ENCODE results near the gene PRDM12. TPM values are rescaled to one million over a fixed set of nuclear protein-coding genes. Genes with fewer than 3 reads are reported as not detected.

PRDM12 gene
- polyA plus RNA-seq, 1 donor, result not detected

GRCh38 chr9:130720762-130721161 is 56.4 kb downstream of the PRDM12 start:
- no peak for DNase-seq (ENCODE audit: low read depth)

DNA sequence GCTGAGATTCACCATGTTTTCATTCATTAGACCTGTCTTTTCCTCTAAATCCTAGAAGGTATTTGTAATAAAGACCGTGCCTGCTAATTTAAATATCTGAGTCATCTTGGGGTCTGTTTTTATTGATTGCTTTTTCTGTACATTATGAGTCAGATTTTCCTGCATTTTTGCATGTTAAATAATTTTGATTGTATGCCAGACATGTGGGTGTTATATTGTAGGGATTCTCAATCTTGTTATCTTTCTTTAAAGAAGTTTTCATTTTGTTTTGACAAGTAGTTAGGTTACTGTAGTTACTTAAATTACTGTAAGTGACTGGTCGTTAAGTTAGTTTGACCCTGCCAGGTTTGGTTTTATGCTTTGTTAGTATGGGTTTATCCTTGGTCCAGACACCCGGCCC is 64.3 kb downstream of the PRDM12 start:
- no peak for DNase-seq (ENCODE audit: low read depth)

GRCh38 chr9:130729145-130729544 is 64.8 kb downstream of the PRDM12 start:
- no peak for DNase-seq (ENCODE audit: low read depth)

DNA sequence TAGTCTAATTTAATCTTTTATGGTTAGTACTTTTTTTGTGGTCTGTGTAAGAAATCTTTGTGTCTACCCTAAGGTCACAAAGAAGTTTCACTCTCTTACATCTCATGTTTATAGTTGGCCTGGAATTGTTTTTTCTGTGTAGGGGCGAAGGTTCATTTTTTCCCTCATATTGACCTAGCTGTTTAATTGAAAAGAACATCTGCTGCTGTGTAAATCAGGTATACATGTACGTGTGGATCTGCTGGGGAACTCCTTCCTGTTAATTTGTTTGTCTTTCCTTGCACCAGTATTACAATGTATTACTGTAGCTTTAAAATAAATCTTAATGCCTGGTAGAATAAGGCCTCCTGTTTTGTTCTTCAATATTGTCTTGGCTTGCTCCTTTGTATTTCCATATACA is 67.0 kb downstream of the PRDM12 start:
- DNase-seq (ENCODE audit: low read depth), result no peak

GRCh38 chr9:130732136-130732535 is 67.7 kb downstream of the PRDM12 start:
- no peak for DNase-seq (ENCODE audit: low read depth)

Other genes starting within 250 kb of the PRDM12 start
- gene ASS1, start 219.6 kb upstream of the PRDM12 start, polyA plus RNA-seq (ENCODE audit: insufficient read length), result 38.9 TPM
- 41.6 TPM for gene FUBP3, start 85.0 kb upstream of the PRDM12 start, polyA plus RNA-seq (ENCODE audit: insufficient read length)
- gene EXOSC2, start 29.2 kb downstream of the PRDM12 start, polyA plus RNA-seq (ENCODE audit: insufficient read length), result 26.5 TPM
- gene ABL1, start 170.7 kb downstream of the PRDM12 start, polyA plus RNA-seq (ENCODE audit: insufficient read length), result 52.6 TPM
- 0.33 TPM for gene QRFP, start 232.2 kb downstream of the PRDM12 start, polyA plus RNA-seq (ENCODE audit: insufficient read length)